Activated naive CD8-positive, alpha-beta T cell treated with anti-CD3 and anti-CD28 coated beads for 36 hours (primary cell): ENCODE results near the gene LRIT2. TPM values are rescaled to one million over a fixed set of nuclear protein-coding genes. Genes with fewer than 3 reads are reported as not detected.

Experiments used
- DNase-seq: peaks from one replicate; pipeline ENCODE4 v3.0.0; 2021
- H3K27ac Mint-ChIP-seq: one replicate; pipeline ENCODE4 v1.8.0; 2022; ENCODE audit warnings: mild to moderate bottlenecking, moderate library complexity, mixed read lengths
- H3K27me3 Mint-ChIP-seq: one replicate; pipeline ENCODE4 v1.8.0; 2022; ENCODE audit warnings: mild to moderate bottlenecking, mixed read lengths
- H3K36me3 Mint-ChIP-seq: one replicate; pipeline ENCODE4 v1.8.0; 2021; ENCODE audit warnings: mild to moderate bottlenecking, mixed read lengths
- H3K4me1 Mint-ChIP-seq: one replicate; pipeline ENCODE4 v1.8.0; 2021; ENCODE audit warnings: mixed read lengths
- H3K4me3 Mint-ChIP-seq: one replicate; pipeline ENCODE4 v1.8.0; 2022; ENCODE audit warnings: mild to moderate bottlenecking, moderate library complexity, mixed read lengths
- H3K9me3 Mint-ChIP-seq: one replicate; pipeline ENCODE4 v1.8.0; 2022; ENCODE audit warnings: mixed read lengths
- total RNA-seq, 2 experiments: library from RNA; stranded (reverse); gene quantifications; one replicate each; pipeline ENCODE4 v1.2.3, GENCODE V29; 2021

LRIT2 gene
- total RNA-seq, 2 experiments from 2014 or later = not detected

DNA sequence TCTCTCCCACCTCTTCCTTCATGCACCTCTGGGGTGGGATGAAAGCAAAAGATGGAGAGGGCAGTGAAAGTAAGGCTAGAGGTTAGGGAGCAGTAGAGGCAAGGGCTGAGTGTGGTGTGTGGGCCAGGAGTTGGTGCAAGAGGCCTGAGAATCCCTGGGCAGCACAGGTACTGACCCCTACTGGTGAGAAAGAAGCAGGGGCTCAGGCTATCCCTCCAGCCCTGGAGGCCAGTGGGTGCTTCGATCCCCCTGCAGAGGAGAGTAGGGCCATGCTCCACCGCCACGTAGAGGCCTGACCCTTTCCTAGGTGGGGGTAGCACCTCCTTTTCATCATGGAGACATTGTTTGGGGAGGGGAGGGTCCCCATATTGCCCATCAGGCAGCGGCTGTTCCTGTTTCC, 21.2 kb downstream of the LRIT2 start:
- Mint-ChIP-seq H3K4me3 (no peak overlapping the region), H3K36me3 (no peaks in the 10 kb centered on the region), H3K4me1 (no peaks in the 10 kb centered on the region), H3K27me3 (peaks cover 6% of the 10 kb centered on the region), H3K27ac (no peak overlapping the region), H3K9me3 (no peaks in the 10 kb centered on the region)
- no peak for DNase-seq

DNA sequence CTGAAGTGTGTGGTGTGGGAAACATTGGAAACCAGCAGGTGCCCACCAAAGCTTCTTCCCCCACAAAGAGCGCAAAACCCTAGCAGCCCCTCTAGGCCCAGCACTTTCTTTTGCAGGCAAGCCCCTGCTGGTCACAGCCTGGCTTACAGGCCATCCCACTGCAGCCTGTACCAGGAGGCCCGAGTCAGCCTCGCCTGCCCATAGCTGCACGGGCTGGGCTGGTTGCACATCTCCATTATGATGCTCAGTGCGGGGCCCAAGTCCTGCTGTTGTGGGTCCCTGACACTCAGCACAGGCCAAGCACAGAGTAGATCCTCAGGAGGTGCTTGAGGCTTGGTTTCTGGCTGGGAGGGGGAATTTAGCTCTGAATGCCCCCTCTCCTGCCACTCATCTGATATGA, 23.0 kb downstream of the LRIT2 start:
- no peaks in the 10 kb centered on the region for H3K9me3 Mint-ChIP-seq
- H3K27me3 Mint-ChIP-seq = peaks cover 6% of the 10 kb centered on the region
- H3K4me3 Mint-ChIP-seq = no peak overlapping the region
- H3K4me1 Mint-ChIP-seq = no peaks in the 10 kb centered on the region
- H3K27ac Mint-ChIP-seq = no peak overlapping the region
- no peaks in the 10 kb centered on the region for H3K36me3 Mint-ChIP-seq
- DNase-seq = no peak

DNA sequence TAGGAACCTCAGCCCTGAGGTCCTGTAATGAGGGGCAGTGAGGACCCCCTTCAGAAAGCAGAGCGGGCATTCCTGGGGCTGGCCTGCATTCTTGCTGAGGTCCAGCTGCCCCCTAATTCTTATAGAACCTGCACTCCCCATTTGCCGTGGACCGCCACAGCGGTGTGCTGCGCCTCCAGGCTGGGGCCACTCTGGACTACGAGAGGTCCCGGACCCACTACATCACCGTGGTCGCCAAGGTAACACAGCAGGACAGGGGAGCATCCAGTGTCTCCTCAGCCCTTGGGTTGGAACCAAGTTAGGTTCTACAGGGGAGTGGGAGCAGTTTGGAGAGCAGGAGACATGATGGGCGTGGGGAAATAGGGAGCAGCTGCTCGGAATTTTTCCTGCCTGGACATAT, 23.7 kb downstream of the LRIT2 start:
- H3K27me3 Mint-ChIP-seq = peaks cover 1% of the 10 kb centered on the region
- H3K4me3 Mint-ChIP-seq = no peak overlapping the region
- no peaks in the 10 kb centered on the region for H3K4me1 Mint-ChIP-seq
- no peaks in the 10 kb centered on the region for H3K9me3 Mint-ChIP-seq
- H3K27ac Mint-ChIP-seq = no peak overlapping the region
- no peak for DNase-seq
- H3K36me3 Mint-ChIP-seq = no peaks in the 10 kb centered on the region

DNA sequence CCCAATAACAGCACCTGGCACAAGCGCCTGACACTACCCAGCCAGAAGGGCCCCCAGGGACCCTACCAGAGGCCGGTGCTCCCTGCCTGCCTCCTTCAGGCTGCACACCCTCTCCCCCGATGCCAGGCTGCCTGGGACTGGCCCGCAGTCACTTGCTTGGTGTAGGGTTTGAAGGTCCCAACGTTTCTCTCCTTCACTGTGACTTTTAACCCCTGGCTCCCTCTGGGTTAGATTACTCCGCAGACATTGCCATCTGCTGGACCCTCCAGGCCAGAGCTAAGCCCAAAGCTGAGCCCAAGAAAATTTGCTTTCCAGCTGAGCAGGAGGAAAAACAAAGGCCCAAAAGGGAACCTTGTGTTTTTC, 24.1 kb downstream of the LRIT2 start:
- H3K4me3 Mint-ChIP-seq = no peak overlapping the region
- H3K9me3 Mint-ChIP-seq = no peaks in the 10 kb centered on the region
- DNase-seq = no peak
- H3K36me3 Mint-ChIP-seq = no peaks in the 10 kb centered on the region
- no peak overlapping the region for H3K27ac Mint-ChIP-seq
- H3K27me3 Mint-ChIP-seq = peaks cover 5% of the 10 kb centered on the region
- no peaks in the 10 kb centered on the region for H3K4me1 Mint-ChIP-seq

DNA sequence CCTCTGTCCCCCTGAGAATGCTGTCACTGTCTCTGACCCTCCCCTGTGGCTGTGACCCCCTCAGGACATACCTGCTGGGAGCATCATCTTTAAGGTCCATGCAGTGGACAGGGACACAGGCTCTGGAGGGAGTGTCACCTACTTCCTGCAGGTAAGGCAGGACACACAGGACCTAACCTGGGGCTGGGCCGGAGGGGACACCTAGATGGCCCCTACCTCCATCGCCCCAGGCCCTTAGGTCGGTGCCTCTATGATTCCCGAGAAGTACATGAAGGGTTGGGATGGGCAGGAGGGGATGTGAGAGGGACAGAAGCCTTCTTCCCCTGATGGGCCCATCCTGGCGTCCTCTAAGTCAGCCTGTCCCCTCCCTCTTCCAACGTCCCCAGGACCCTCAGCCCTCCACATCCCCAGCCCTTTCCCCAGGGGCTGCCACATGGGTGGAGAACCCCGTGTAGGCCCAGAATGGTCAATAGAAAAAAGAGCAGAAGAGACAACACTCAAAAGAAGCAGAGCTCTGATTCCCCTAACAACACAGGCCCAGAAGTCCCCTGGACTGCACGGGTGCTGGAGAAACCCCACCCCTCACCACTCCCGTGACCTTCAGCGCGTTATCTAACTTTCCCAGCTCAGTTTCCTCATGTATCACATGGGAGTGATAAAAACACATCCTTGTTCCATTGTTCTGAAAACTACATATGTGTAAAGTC, 24.7 kb downstream of the LRIT2 start:
- no peak for DNase-seq
- H3K27me3 Mint-ChIP-seq = peaks cover 9% of the 10 kb centered on the region
- no peaks in the 10 kb centered on the region for H3K9me3 Mint-ChIP-seq
- no peak overlapping the region for H3K4me3 Mint-ChIP-seq
- H3K27ac Mint-ChIP-seq = no peak overlapping the region
- no peaks in the 10 kb centered on the region for H3K36me3 Mint-ChIP-seq
- H3K4me1 Mint-ChIP-seq = no peaks in the 10 kb centered on the region

DNA sequence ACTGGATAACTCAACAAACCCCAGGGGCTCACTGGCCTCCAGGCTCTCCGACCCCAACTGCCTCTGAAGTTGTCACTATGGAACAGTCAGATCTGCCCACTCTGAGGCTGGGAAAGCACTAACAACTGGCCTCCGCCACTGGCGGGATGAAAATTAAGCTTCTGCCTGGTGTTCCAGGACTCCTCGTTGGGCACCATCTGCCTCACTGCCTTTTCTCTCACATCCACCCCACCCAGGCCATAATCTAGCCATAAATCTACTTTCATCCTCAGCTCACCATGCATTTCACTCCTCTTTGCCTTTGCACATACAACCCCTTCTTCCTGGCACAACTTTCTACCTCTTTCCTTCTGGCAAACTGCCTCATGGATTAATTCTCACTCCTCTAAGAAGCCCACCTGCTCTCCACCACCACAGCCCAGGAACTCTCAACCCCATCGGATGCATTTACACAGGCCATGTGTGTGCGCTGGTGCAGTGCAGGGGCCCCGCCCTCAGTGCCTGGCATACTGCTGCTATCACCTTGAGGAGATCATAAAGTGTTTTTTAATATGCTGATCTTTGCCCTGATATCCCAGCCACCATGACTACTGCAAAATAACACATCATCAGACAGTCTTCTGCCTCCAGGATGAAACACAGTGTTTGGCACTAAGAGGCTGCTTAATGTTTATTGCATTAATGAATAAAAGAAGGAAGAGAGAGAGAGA, 27.0 kb downstream of the LRIT2 start:
- no peaks in the 10 kb centered on the region for H3K9me3 Mint-ChIP-seq
- peaks cover 2% of the 10 kb centered on the region for H3K4me1 Mint-ChIP-seq
- H3K27ac Mint-ChIP-seq = no peak overlapping the region
- H3K36me3 Mint-ChIP-seq = no peaks in the 10 kb centered on the region
- peaks cover 26% of the 10 kb centered on the region for H3K27me3 Mint-ChIP-seq
- H3K4me3 Mint-ChIP-seq = no peak overlapping the region
- DNase-seq = no peak

DNA sequence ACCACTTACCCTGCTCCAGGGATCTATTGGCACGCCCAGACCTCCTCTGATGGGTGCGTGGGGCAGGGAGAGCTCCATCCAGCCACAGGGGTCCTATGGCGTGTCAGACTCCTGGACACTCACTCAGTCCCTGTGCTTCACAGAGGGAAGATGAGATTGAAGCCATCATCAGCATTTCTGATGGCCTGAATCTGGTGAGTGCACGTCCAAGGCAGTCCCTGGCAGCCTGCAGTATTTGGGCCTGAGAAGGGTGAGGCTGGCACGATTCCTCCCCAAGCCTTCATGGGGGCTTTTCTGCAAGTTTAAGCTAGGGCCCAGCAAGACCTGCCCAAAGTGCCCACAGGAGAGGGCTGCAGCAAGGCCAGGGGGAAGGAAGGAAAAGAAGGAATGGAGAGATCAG, 27.7 kb downstream of the LRIT2 start:
- H3K27ac Mint-ChIP-seq = no peak overlapping the region
- no peak for DNase-seq
- H3K4me3 Mint-ChIP-seq = no peak overlapping the region
- peaks cover 2% of the 10 kb centered on the region for H3K4me1 Mint-ChIP-seq
- H3K9me3 Mint-ChIP-seq = no peaks in the 10 kb centered on the region
- no peaks in the 10 kb centered on the region for H3K36me3 Mint-ChIP-seq
- peaks cover 28% of the 10 kb centered on the region for H3K27me3 Mint-ChIP-seq

DNA sequence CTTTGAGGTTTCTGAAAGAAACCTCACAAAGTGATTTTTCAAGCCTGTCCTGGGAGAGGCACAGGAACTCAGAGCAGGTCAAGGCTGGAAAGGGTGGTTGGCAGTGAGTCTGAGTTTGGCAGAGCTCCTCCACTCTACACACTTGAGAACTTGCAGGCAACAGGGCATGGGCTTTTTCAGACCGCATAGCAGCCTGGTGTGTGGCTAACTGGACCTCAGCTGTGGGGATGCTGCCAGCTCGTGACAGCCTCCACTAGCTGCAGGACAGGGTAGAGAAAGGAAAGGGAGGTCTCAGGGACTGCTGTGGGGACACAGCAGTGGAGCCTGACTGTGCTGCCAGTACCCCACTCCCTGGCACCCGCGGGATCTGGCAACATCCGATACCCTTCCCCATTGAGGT, 28.4 kb downstream of the LRIT2 start:
- H3K4me1 Mint-ChIP-seq = peaks cover 2% of the 10 kb centered on the region
- no peak overlapping the region for H3K27ac Mint-ChIP-seq
- H3K27me3 Mint-ChIP-seq = peaks cover 28% of the 10 kb centered on the region
- H3K36me3 Mint-ChIP-seq = no peaks in the 10 kb centered on the region
- no peak for DNase-seq
- H3K4me3 Mint-ChIP-seq = no peak overlapping the region
- H3K9me3 Mint-ChIP-seq = no peaks in the 10 kb centered on the region

DNA sequence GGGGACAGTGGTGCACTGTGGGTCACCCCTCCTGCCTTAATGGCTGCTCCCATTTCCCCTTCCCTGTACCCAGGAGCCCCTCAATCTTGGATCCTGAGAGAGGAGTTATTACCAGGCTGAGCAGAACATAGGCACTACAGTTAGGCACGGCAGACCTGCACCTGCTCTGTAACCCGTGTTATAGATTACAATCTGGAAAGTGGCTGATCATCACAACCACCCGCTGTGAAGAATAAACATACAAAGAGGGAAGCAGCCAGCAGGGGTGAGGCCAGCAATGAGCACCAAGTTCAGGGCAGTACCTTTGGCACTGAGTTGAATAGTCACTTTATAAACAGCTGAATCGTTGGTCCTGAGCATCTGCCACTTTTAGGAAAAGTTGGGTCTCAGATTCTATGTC, 29.3 kb downstream of the LRIT2 start:
- Mint-ChIP-seq H3K27me3 (peaks cover 28% of the 10 kb centered on the region), H3K27ac (no peak overlapping the region), H3K4me3 (no peak overlapping the region), H3K36me3 (no peaks in the 10 kb centered on the region), H3K4me1 (peaks cover 7% of the 10 kb centered on the region), H3K9me3 (no peaks in the 10 kb centered on the region)
- no peak for DNase-seq

DNA sequence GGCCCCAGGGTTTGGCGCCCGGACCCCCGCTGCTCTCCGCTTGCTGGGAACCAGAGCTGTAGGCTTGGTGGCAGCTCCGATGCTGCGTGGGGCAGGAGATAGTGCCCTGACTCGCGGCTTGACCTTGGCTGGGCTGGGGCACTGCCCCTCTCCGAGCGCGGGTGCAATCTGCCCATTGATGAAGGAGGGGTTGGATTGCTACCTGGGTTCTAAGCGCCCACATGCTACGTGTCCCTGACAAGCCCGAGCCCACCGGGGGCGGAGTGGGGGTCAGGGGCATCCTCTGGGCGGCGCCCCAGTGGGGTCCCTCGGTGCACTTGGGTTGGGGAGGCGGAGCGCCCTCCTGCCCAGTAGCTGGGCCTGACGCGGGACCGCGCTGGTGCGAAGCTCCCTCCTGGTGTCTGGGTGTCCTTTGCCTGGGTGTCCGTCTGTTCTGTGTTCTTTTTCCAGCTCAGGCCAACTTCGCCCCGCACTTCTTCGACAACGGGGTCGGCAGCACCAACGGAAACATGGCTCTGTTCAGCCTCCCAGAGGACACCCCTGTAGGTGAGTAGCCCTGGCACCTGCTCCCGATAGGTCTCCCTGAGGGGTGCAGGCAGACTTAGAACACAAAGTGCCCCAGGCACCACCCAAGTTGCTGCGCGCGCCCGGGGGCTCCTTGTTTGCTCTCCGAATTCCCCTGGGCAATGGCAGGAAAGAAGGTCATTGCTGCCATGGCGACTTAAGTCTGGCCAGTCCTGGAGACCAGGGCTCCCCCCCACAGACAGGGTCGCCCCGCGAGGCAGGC, 30.1 kb downstream of the LRIT2 start:
- peaks cover 13% of the 10 kb centered on the region for H3K4me1 Mint-ChIP-seq
- H3K27me3 Mint-ChIP-seq = peaks cover 28% of the 10 kb centered on the region
- H3K27ac Mint-ChIP-seq = no peak overlapping the region
- H3K9me3 Mint-ChIP-seq = no peaks in the 10 kb centered on the region
- no peak for DNase-seq
- peak overlapping the region; percentile 49 for H3K4me3 Mint-ChIP-seq
- no peaks in the 10 kb centered on the region for H3K36me3 Mint-ChIP-seq

DNA sequence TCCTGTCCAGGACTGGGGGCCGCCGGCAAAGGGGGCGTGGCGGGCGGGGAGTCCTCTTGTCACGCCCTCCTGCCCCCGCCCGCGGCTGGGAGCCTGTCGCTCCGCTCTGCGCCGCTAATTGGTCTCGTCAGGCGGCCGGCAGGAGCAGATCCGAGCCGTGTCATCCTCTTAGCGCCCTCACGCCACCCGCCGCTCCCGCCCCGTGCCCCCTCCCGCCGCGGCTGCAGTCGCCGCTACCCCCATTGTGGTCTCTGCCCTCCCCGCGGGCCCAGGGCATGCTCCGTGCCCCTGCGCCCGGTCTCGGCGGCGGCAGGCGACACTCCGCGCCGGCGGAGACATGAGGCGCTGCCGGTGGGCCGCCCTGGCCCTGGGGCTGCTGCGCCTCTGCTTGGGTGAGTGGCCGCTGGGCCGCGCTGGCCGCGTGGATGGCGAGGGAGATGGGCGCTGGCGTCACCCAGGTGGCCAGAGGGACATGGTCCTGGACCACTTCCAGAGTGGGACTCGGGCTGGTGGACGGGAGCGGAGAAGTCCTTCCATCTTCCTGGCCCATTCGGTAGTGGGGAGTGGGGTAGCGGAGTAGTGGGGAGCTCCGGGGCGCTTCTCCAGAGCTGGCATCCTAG, 30.8 kb downstream of the LRIT2 start, which contains the start of gene CDHR1:
Gene CDHR1, plus strand, starts transcription at position 114 of the 620 bp plus-strand sequence. Its CDS starts 224 bp downstream, at position 338.
- peak; percentile 60 for DNase-seq

DNA sequence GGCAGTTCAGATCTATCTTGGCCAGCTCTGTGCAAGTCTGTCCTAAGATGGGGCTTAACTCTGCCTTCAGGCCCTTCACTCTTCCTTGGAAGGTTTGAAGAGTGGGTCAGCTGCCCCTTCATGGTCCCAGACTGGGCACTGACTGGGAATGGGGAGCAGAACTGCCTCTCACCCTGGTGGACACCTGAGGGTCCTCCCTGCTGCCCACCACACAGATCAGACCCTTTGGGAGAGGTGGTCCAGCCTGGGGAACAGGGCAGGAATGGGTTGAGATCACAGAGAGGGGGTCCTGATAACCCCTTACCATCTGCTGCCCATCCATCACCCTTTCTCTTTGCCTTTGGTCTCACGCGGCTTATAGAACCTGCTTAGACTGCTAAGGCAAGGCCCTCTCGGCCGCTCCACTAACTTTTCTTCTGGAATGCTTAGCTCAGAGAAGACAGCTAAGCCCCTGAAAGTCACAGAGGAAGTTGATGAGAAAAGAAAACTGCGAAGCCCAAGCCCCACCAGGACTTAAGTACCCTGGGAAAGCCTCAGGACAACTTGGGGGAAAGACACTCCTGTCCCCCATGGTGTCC, 31.4 kb downstream of the LRIT2 start:
- no peaks in the 10 kb centered on the region for H3K9me3 Mint-ChIP-seq
- H3K27ac Mint-ChIP-seq = no peak overlapping the region
- no peak for DNase-seq
- no peaks in the 10 kb centered on the region for H3K36me3 Mint-ChIP-seq
- peaks cover 28% of the 10 kb centered on the region for H3K27me3 Mint-ChIP-seq
- H3K4me1 Mint-ChIP-seq = peaks cover 13% of the 10 kb centered on the region
- peak overlapping the region; percentile 33 for H3K4me3 Mint-ChIP-seq

More for the DNA sequence above, 30.8 kb downstream of the LRIT2 start, which contains the start of gene CDHR1:
- no peaks in the 10 kb centered on the region for H3K36me3 Mint-ChIP-seq
- H3K27me3 Mint-ChIP-seq = peaks cover 28% of the 10 kb centered on the region
- no peak within 1 kb of the TSS for H3K27ac Mint-ChIP-seq
- H3K4me3 Mint-ChIP-seq = peak within 1 kb of the TSS; percentile 49
- H3K9me3 Mint-ChIP-seq = no peaks in the 10 kb centered on the region
- peaks cover 13% of the 10 kb centered on the region for H3K4me1 Mint-ChIP-seq

DNA sequence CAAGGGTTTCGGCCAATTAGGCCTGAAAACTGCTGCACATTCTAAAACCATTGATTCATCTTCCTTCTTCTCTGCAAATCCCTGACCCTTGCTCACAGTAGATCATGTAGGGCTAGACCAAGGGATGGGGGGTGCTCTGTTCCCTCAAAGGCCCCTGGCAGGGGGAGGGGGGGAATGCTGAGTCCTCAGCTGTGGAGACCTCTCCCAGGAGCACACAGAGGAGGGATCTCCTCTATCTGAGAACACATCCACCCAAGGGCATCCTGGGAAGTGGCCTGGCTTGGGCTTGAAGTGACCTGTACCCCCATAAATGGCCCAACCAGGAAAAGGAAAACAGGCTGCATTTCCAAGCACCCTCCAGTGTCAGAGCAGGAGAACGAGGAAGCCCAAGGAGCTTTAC, 32.0 kb downstream of the LRIT2 start:
- Mint-ChIP-seq H3K9me3 (no peaks in the 10 kb centered on the region), H3K4me3 (no peak overlapping the region), H3K36me3 (no peaks in the 10 kb centered on the region), H3K27me3 (peaks cover 28% of the 10 kb centered on the region), H3K4me1 (peaks cover 13% of the 10 kb centered on the region), H3K27ac (no peak overlapping the region)
- DNase-seq = no peak

DNA sequence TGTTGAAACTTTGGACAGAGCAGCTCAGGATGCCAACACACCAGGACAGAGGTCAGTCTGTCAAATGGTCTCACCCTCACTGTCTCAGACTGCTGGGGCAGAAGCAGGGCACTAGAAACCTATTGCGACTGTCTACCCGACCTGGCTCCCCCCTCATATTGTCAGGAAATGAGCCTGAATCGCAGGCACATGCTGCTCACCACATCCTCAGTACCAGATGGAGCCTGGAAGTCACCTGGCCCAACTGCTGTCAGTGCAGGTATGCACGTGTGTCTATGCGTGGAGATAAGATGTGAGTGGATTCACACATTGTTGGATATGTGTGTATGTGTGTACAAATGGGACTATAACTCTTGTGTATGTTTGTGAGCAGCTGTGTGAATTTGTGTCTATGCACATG, 34.2 kb downstream of the LRIT2 start:
- Mint-ChIP-seq H3K4me3 (no peak overlapping the region), H3K27ac (no peak overlapping the region), H3K36me3 (no peaks in the 10 kb centered on the region), H3K9me3 (no peaks in the 10 kb centered on the region), H3K4me1 (peaks cover 13% of the 10 kb centered on the region), H3K27me3 (peaks cover 22% of the 10 kb centered on the region)
- no peak for DNase-seq

DNA sequence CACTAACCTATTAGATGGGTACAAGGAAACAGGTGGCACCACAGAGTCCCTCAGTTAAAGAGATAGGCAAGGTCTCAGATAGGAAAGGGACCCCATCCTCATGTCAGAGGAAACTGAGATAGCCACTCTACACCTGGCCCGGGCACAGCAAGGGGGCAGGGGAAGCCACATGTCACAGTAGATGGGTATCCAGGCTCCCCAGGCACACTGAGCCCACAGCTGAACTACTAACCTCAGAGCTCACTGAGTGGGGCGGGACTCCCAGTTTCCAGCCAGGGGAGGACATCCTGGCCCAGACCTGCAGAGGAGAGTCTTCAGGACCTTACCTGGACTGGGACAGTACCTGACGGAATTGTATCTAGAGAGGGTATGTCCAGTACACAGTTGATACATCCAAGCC, 34.7 kb downstream of the LRIT2 start:
- DNase-seq = no peak
- Mint-ChIP-seq H3K4me1 (peaks cover 13% of the 10 kb centered on the region), H3K27ac (no peak overlapping the region), H3K4me3 (no peak overlapping the region), H3K27me3 (peaks cover 18% of the 10 kb centered on the region), H3K9me3 (no peaks in the 10 kb centered on the region), H3K36me3 (no peaks in the 10 kb centered on the region)
